Naive B cell (primary cell): ENCODE data around the gene GNAT1. TPM values are rescaled to one million over a fixed set of nuclear protein-coding genes. Genes with fewer than 3 reads are reported as not detected.

Source experiments
- ATAC-seq, 2 donors: fragments of 150-1000 bp; cut with Tn5 transposase; 2 replicates each; pipeline ENCODE4 v1.10.0; 2021; ENCODE audit warnings: low read depth in 2 of 2, mild to moderate bottlenecking in 2 of 2, moderate library complexity in 2 of 2
- DNase-seq: peaks from one replicate; pipeline ENCODE4 v3.0.0; 2022
- H3K27ac Mint-ChIP-seq, 6 donors: one replicate each; pipeline ENCODE4 v1.8.0; 2020 to 2022; ENCODE audit warnings: mild to moderate bottlenecking in 6 of 6, mixed read lengths in 6 of 6, moderate library complexity in 5 of 6, inconsistent platforms in 2 of 6
- H3K27me3 Mint-ChIP-seq, 3 donors: one replicate each; pipeline ENCODE4 v1.8.0; 2021 to 2022; ENCODE audit warnings: mixed read lengths in 3 of 3, mild to moderate bottlenecking in 1 of 3
- H3K36me3 Mint-ChIP-seq, 2 donors: one replicate each; pipeline ENCODE4 v1.8.0; 2020 to 2022; ENCODE audit warnings: mixed read lengths in 2 of 2, inconsistent platforms in 1 of 2, mild to moderate bottlenecking in 1 of 2
- H3K4me1 Mint-ChIP-seq, 3 donors: one replicate each; pipeline ENCODE4 v1.8.0; 2020 to 2022; ENCODE audit warnings: mixed read lengths in 3 of 3, inconsistent platforms in 1 of 3, mild to moderate bottlenecking in 1 of 3, moderate library complexity in 1 of 3
- H3K4me3 Mint-ChIP-seq, 8 donors: one replicate each; pipeline ENCODE4 v1.8.0; 2020 to 2022; ENCODE audit warnings: mild to moderate bottlenecking in 8 of 8, mixed read lengths in 8 of 8, moderate library complexity in 8 of 8, inconsistent platforms in 2 of 8
- H3K9me3 Mint-ChIP-seq, 7 donors: one replicate each; pipeline ENCODE4 v1.8.0; 2020 to 2022; ENCODE audit warnings: mixed read lengths in 7 of 7, mild to moderate bottlenecking in 5 of 7, inconsistent platforms in 2 of 7, moderate library complexity in 1 of 7
- polyA plus RNA-seq, 6 donors: library from polyadenylated mRNA; unstranded; fragments of 300-500 nt; fragmentation: Illumina TruSeq; gene quantifications; one replicate each; pipeline ENCODE4 v1.2.3, GENCODE V29; 2021; ENCODE audit warnings: low read depth in 6 of 6

Gene GNAT1
- polyA plus RNA-seq, 6 donors from 2014 or later: not detected

GRCh38 chr3:50174947-50175524, 16.4 kb upstream of the GNAT1 start:
- H3K27ac Mint-ChIP-seq: no peak overlapping the region
- DNase-seq: no peak
- peaks cover 0 to 4% (median 0%) of the 10 kb centered on the region in 3 donors for H3K27me3 Mint-ChIP-seq

DNA sequence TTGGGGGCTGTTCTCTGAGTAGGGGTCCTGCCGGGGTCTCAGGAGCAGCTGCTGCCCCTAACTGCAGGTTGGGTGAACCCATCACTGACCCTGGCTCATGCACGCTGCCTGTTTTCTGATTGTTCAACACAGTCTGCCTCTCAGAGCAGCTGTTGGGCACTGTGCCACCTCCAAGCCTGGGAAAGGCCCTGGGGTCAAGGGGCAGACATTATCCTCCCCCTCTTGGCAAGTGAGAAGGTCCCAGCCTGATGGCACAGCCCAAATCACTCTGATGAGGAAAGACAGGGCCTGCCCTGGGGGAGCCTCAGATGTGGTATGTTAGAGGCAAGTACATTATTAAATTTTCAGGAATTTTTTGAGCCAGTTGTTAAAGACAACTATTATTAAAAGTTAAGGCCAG, 14.1 kb upstream of the GNAT1 start:
- peaks cover 0 to 3% (median 0%) of the 10 kb centered on the region in 3 donors for H3K4me1 Mint-ChIP-seq
- H3K9me3 Mint-ChIP-seq: no peaks in the 10 kb centered on the region

More at GRCh38 chr3:50174947-50175524, 16.4 kb upstream of the GNAT1 start:
- H3K9me3 Mint-ChIP-seq: no peaks in the 10 kb centered on the region
- ATAC-seq: no peak
- peaks cover 0 to 5% (median 3%) of the 10 kb centered on the region in 3 donors for H3K4me1 Mint-ChIP-seq
- H3K4me3 Mint-ChIP-seq: no peak overlapping the region
- H3K36me3 Mint-ChIP-seq: no peaks in the 10 kb centered on the region

GRCh38 chr3:50179710-50180109, 11.7 kb upstream of the GNAT1 start:
- H3K9me3 Mint-ChIP-seq: no peaks in the 10 kb centered on the region
- peaks cover 0 to 21% (median 10%) of the 10 kb centered on the region in 3 donors for H3K27me3 Mint-ChIP-seq
- H3K27ac Mint-ChIP-seq: peak overlapping the region in 1 of 6 donors; percentile 69
- no peak for ATAC-seq
- no peaks in the 10 kb centered on the region for H3K4me1 Mint-ChIP-seq
- no peak overlapping the region for H3K4me3 Mint-ChIP-seq
- DNase-seq: no peak
- H3K36me3 Mint-ChIP-seq: no peaks in the 10 kb centered on the region

More for the DNA sequence above, 14.1 kb upstream of the GNAT1 start:
- peaks cover 0 to 5% (median 0%) of the 10 kb centered on the region in 3 donors for H3K27me3 Mint-ChIP-seq
- H3K27ac Mint-ChIP-seq: peak overlapping the region in 1 of 6 donors; percentile 41
- ATAC-seq (no peak), DNase-seq (no peak)
- H3K4me3 Mint-ChIP-seq: no peak overlapping the region
- no peaks in the 10 kb centered on the region for H3K36me3 Mint-ChIP-seq

DNA sequence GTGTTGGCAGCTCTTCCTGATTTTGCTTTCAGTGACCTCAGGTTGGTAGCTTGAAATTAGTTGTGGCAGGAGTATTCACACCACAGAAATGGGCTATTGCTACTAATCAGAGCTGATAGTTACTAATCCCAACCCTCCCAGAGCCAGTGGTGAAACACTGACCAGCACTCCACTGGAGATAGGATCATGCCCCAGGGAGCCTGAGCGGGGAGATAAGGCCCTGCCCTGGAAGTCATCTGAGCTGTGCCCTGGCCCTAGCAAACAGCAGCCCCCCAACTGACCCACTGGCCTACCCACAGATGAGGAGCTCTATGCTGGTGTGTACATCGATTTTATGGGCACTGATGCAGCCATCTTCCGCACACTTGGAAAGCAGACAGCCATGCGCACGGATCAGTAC, 9.4 kb upstream of the GNAT1 start:
- no peak overlapping the region for H3K27ac Mint-ChIP-seq
- no peak for DNase-seq
- ATAC-seq: no peak

GRCh38 chr3:50182533-50183099, 8.8 kb upstream of the GNAT1 start:
- Mint-ChIP-seq H3K36me3 (no peaks in the 10 kb centered on the region), H3K4me3 (no peak overlapping the region), H3K27me3 (peaks cover 0 to 21% (median 10%) of the 10 kb centered on the region in 3 donors), H3K9me3 (no peaks in the 10 kb centered on the region), H3K27ac (no peak overlapping the region), H3K4me1 (no peaks in the 10 kb centered on the region)
- DNase-seq (no peak), ATAC-seq (no peak)

More for the DNA sequence above, 9.4 kb upstream of the GNAT1 start:
- Mint-ChIP-seq H3K4me1 (no peaks in the 10 kb centered on the region), H3K36me3 (no peaks in the 10 kb centered on the region), H3K9me3 (no peaks in the 10 kb centered on the region), H3K4me3 (no peak overlapping the region), H3K27me3 (peaks cover 0 to 21% (median 10%) of the 10 kb centered on the region in 3 donors)

- Mint-ChIP-seq H3K27ac (no peak overlapping the region), H3K4me1 (no peaks in the 10 kb centered on the region), H3K36me3 (no peaks in the 10 kb centered on the region), H3K27me3 (peaks cover 0 to 21% (median 10%) of the 10 kb centered on the region in 3 donors), H3K4me3 (no peak overlapping the region), H3K9me3 (no peaks in the 10 kb centered on the region)
- no peak for DNase-seq
- no peak for ATAC-seq
Observed at GRCh38 chr3:50183755-50184154, 7.7 kb upstream of the GNAT1 start.

GRCh38 chr3:50184242-50184978, 7.0 kb upstream of the GNAT1 start:
- H3K9me3 Mint-ChIP-seq: no peaks in the 10 kb centered on the region
- H3K27ac Mint-ChIP-seq: no peak overlapping the region
- no peaks in the 10 kb centered on the region for H3K4me1 Mint-ChIP-seq
- ATAC-seq (no peak), DNase-seq (no peak)
- H3K4me3 Mint-ChIP-seq: no peak overlapping the region
- no peaks in the 10 kb centered on the region for H3K36me3 Mint-ChIP-seq
- peaks cover 0 to 21% (median 10%) of the 10 kb centered on the region in 3 donors for H3K27me3 Mint-ChIP-seq

DNA sequence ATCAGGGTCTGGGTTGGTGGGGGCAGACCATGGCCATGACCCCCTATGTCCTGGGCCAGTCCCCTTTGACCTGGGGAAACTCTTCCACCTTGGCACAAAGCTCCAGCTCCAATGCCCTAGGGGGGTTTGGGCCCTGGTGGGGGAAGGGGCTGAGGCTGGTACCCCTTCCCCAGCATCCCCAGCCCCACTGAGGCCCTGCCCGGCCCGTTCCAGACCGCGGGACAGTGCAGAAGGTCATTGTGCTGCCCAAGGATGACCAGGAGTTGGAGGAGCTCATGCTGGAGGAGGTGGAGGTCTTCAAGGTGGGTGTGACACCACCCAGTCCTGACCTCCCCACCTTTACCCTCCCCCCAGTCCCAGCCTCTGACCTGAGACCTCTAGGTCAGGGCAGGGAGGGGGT, 6.2 kb upstream of the GNAT1 start:
- no peaks in the 10 kb centered on the region for H3K9me3 Mint-ChIP-seq
- ATAC-seq (no peak), DNase-seq (no peak)
- peaks cover 0 to 21% (median 10%) of the 10 kb centered on the region in 3 donors for H3K27me3 Mint-ChIP-seq
- no peaks in the 10 kb centered on the region for H3K4me1 Mint-ChIP-seq
- H3K27ac Mint-ChIP-seq: no peak overlapping the region
- no peak overlapping the region for H3K4me3 Mint-ChIP-seq
- no peaks in the 10 kb centered on the region for H3K36me3 Mint-ChIP-seq

DNA sequence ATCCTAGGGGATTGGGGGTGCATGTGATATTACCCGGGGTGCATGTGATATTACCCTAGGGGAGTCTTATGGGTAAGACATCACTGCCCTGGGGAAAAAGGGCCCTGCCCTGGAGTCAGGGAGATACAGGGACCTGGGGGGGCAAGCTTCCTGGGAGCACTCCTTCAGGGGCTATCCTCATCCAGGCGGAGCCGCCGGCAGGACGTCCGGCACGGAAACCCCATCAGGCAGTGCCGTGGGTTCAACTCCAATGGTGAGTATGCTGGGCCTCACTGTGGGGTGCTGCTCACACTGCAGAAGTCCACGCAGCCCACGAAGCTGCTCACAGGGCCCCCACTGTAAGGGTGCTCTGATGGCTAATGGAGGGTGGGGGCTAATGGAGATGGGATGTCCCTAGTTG, 5.3 kb upstream of the GNAT1 start:
- H3K4me3 Mint-ChIP-seq: no peak overlapping the region

GRCh38 chr3:50187750-50188149, 3.7 kb upstream of the GNAT1 start:
- H3K27ac Mint-ChIP-seq: no peak overlapping the region
- H3K4me1 Mint-ChIP-seq: peaks cover 0 to 2% (median 0%) of the 10 kb centered on the region in 3 donors
- H3K4me3 Mint-ChIP-seq: no peak overlapping the region
- DNase-seq (no peak), ATAC-seq (no peak)
- H3K27me3 Mint-ChIP-seq: peaks cover 4 to 23% (median 10%) of the 10 kb centered on the region in 3 donors
- no peaks in the 10 kb centered on the region for H3K9me3 Mint-ChIP-seq
- no peaks in the 10 kb centered on the region for H3K36me3 Mint-ChIP-seq

More for the DNA sequence above, 5.3 kb upstream of the GNAT1 start:
- no peak overlapping the region for H3K27ac Mint-ChIP-seq
- no peaks in the 10 kb centered on the region for H3K9me3 Mint-ChIP-seq
- no peaks in the 10 kb centered on the region for H3K36me3 Mint-ChIP-seq
- peaks cover 0 to 23% (median 10%) of the 10 kb centered on the region in 3 donors for H3K27me3 Mint-ChIP-seq
- no peaks in the 10 kb centered on the region for H3K4me1 Mint-ChIP-seq
- ATAC-seq (no peak), DNase-seq (no peak)

- H3K36me3 Mint-ChIP-seq: no peaks in the 10 kb centered on the region
- H3K4me1 Mint-ChIP-seq: peaks cover under 1 to 5% (median under 1%) of the 10 kb centered on the region in 3 donors
- no peak for DNase-seq
- peak; percentile 23 to 34 for ATAC-seq
- no peaks in the 10 kb centered on the region for H3K9me3 Mint-ChIP-seq
- H3K27me3 Mint-ChIP-seq: peaks cover under 1 to 21% (median 6%) of the 10 kb centered on the region in 3 donors
- no peak overlapping the region for H3K4me3 Mint-ChIP-seq
- peak overlapping the region in 1 of 6 donors; percentile 74 for H3K27ac Mint-ChIP-seq
Observed at GRCh38 chr3:50189274-50189673, 2.1 kb upstream of the GNAT1 start.

- H3K36me3 Mint-ChIP-seq: no peaks in the 10 kb centered on the region
- no peak for ATAC-seq
- no peak for DNase-seq
- no peak overlapping the region for H3K27ac Mint-ChIP-seq
- H3K4me1 Mint-ChIP-seq: peaks cover 7 to 10% (median 8%) of the 10 kb centered on the region in 3 donors
- H3K4me3 Mint-ChIP-seq: no peak overlapping the region
- no peaks in the 10 kb centered on the region for H3K9me3 Mint-ChIP-seq
- peaks cover 0 to 26% (median 12%) of the 10 kb centered on the region in 3 donors for H3K27me3 Mint-ChIP-seq
Observed at GRCh38 chr3:50189989-50190388, 1.4 kb upstream of the GNAT1 start.

DNA sequence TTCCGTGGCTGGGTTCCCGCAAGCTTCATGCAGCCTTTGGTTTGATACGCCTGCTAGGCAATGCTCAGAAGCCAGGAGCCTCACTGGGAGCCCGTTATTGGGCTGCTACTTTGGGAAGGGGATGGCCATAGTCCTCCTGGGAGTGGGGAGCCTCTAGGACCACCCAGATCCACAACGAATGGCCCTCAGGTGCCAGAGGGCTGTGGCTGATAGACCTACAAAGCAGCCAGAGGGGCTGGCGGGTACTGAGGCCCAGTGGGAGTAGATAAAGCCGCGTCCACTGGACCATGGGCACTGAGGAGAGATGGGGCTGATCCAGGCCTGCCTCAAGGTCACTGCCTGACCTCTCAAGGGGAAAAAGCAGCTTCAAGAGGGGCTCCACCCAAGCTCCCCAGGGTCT, 714 bp downstream of the GNAT1 start:
- H3K27ac Mint-ChIP-seq: no peak overlapping the region
- H3K9me3 Mint-ChIP-seq: no peaks in the 10 kb centered on the region
- no peak for ATAC-seq
- no peaks in the 10 kb centered on the region for H3K36me3 Mint-ChIP-seq
- H3K4me1 Mint-ChIP-seq: peaks cover 7 to 12% (median 9%) of the 10 kb centered on the region in 3 donors
- no peak for DNase-seq
- no peak overlapping the region for H3K4me3 Mint-ChIP-seq
- H3K27me3 Mint-ChIP-seq: peaks cover 0 to 40% (median 19%) of the 10 kb centered on the region in 3 donors
